ENCODE results near the gene ZSCAN5B.
"Not testable (repeated sequence)": the region's sequence is repeated elsewhere in the genome, so short reads cannot be mapped to it uniquely, and the experiment has no call there.

ZSCAN5B gene

DNA sequence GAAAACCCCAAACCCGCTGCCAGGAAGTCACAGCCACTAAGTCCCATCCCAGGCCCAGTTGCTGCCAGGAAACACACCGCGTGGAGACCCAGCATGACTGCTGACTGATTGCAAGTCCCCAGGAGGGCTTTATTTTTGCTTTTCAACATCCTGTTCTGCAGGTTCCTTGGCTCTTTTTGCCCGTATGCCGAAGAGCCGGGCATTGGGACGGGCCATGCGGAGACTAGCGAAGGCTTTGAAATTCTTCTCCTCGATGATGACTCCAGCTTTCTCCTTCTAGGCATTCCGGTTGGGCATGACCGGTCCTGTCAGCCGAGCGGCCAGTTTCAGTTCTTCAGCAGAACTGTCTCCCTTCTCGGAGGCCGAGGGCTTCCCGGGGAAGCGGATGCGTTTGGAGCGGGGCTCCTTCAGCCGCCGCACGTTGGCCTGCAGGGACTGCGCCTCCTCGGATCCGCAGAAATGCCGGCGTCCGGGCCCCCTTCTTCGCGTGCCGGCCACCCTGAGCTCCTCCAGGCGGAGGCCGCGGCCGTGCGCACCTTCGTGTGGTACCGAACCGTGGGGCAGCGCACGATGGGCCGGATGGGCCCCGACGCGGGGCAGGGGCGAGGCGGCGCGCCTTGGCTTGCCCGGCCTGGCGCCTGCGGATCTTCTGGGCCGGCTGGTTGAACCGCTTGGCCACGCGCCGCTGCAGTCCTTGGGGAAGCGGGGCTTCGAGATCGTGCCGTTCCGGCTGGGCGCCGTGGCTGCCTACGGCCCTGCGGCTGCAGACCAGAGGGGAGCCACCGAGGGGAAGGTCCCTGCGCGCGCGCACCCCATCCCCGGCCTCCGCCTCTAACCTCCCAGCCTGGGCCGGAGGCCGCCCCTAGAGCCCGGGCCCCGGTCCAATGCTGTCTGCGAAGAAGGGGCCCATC is 19.7 kb upstream of the ZSCAN5B start:
- TF ChIP-seq, protein P1, sequence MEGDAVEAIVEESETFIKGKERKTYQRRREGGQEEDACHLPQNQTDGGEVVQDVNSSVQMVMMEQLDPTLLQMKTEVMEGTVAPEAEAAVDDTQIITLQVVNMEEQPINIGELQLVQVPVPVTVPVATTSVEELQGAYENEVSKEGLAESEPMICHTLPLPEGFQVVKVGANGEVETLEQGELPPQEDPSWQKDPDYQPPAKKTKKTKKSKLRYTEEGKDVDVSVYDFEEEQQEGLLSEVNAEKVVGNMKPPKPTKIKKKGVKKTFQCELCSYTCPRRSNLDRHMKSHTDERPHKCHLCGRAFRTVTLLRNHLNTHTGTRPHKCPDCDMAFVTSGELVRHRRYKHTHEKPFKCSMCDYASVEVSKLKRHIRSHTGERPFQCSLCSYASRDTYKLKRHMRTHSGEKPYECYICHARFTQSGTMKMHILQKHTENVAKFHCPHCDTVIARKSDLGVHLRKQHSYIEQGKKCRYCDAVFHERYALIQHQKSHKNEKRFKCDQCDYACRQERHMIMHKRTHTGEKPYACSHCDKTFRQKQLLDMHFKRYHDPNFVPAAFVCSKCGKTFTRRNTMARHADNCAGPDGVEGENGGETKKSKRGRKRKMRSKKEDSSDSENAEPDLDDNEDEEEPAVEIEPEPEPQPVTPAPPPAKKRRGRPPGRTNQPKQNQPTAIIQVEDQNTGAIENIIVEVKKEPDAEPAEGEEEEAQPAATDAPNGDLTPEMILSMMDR (conservative IDR thresholded peaks at IDR 0.05; ENCODE audit: low read length), result no peak
- H3K4me3 ChIP-seq (ENCODE audit: low read length), result peak overlapping the region; percentile 36
- DNase-seq (ENCODE audit: low read depth), result peak; percentile 33

DNA sequence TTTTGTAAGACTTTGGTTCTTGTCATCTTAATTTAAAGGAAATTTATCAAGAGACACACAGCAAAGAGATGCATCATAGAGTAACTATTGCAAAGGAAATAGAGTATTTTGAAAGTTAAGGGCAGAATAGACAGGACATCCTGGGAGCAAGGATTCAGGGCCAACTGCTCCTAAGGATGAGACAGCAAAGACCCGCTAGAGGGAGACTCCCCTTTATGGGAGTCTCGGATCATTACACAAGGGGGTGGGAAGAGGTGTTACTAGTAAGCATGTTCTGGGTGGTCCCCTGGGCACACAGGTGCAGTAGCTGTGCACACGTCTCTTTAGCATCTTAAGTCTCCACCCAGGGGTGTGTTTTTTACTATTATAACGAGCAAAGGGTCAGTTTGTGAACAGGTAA is 14.1 kb upstream of the ZSCAN5B start:
- TF ChIP-seq, protein P1 (conservative IDR thresholded peaks at IDR 0.05; ENCODE audit: low read length), result no peak
- H3K4me3 ChIP-seq (ENCODE audit: low read length), result no peak overlapping the region
- no peak for DNase-seq (ENCODE audit: low read depth)

DNA sequence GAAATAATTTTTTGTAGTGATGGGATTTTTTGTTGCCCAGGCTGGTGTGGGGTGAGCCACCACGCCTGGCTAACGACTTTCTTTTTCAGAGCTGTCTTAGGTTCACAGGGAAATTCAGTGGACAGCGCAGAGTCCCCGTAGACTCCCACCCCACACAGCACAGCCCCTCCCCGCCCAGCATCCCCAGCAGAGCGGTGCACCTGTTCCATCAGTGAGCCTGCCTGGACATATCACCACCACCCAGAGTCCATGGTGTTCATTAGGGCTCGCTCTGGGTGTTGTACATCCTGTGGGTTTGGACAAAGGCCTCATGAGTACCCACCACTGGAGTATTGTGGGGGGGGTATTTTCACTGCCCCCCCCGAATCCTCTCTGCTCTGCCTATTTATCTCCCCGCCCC is 12.5 kb upstream of the ZSCAN5B start:
- DNase-seq (ENCODE audit: low read depth); H3K4me3 ChIP-seq (ENCODE audit: low read length): not testable (repeated sequence)

DNA sequence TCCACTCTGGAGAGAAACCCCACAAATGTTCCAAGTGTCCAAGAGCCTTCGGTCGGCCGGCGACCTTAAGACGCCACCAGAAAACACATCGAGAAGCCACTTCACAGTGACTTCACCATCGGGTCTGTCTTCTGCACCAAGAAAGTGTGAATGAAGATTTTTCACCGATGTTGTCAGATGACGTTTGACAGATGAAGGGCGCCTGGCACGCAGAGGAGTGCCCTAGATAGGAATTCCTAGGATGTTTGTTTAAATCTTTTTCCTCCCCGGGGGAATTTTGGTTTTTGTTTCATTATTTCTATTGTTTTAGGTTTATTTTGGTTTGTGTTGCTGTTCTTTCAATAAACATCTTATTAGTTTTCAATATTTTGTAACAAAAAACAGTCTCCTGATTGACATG is 11.5 kb upstream of the ZSCAN5B start:
- no peak overlapping the region for H3K4me3 ChIP-seq (ENCODE audit: low read length)

DNA sequence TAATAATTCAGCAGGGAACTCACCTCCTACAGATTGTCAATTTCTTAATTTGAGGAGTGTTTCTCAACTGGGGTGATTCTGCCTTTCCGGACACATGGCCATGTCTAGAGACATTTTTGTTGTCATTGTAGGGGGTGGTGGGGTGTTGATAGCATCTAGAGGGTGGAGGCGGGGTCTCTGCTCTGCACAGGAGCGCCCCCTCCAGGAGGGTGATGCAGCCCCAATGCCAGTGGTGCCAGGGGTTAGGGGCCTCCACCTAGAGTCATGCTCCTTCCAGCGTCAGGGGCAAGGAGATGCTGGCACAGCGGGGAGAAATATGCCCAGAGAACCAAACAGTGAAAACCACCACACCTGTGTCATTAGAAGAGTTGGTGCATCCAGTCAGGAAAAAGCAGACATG is 10.0 kb upstream of the ZSCAN5B start:
- DNase-seq (ENCODE audit: low read depth); H3K4me3 ChIP-seq (ENCODE audit: low read length): not testable (repeated sequence)

More for the DNA sequence above, 11.5 kb upstream of the ZSCAN5B start:
- no peak for DNase-seq (ENCODE audit: low read depth)
- TF ChIP-seq, protein P1 (conservative IDR thresholded peaks at IDR 0.05; ENCODE audit: low read length), result no peak

DNA sequence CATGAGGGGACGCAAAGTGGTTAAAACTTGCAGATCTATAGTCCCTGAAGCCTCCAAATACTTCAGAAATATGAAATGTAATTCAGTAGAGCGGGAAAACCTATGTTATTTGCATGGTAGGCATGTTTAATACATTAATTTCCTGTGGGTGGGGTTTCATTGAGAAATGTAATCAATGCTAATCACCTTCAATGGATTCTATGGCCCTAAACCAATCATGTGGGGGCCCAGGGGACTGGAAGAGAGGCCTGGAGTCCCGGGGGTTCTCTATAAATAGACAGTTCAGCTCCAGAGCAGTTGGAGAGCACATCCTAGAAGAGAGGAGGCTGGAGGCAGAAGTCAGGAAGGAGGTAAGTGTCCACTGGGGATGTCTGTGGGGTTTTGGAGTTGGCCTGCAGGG is 4.4 kb upstream of the ZSCAN5B start, which contains the start of gene ZSCAN5C:
TSS of gene ZSCAN5C (plus strand) at position 301 of the 400 bp plus-strand sequence. CDS start 3,641 bp downstream, outside the sequence.
- H3K4me3 ChIP-seq (ENCODE audit: low read length), result no peak within 1 kb of the TSS
- TF ChIP-seq, protein P1 (conservative IDR thresholded peaks at IDR 0.05; ENCODE audit: low read length), result no peak
- no peak for DNase-seq (ENCODE audit: low read depth)

DNA sequence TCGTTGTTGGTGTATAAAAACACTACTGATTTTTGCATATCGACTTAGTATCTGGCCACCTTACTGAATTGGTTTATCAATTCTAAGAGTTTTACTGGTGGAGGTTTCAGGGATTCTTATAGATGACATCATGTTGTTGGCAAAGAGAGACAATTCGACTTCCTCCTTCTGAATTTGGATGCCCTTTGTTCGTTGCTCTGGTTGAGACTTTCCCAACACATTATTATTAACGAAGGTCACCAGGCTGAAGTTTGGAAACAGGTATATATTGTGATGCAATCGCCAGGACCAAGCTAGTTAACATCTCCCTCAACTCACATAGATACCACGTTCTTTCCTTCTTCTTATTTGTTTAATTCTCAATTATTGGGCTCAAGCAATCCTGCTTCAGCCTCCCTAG is 2.1 kb upstream of the ZSCAN5B start:
- no peak for DNase-seq (ENCODE audit: low read depth)
- no peak overlapping the region for H3K4me3 ChIP-seq (ENCODE audit: low read length)
- TF ChIP-seq, protein P1 (conservative IDR thresholded peaks at IDR 0.05; ENCODE audit: low read length), result no peak

DNA sequence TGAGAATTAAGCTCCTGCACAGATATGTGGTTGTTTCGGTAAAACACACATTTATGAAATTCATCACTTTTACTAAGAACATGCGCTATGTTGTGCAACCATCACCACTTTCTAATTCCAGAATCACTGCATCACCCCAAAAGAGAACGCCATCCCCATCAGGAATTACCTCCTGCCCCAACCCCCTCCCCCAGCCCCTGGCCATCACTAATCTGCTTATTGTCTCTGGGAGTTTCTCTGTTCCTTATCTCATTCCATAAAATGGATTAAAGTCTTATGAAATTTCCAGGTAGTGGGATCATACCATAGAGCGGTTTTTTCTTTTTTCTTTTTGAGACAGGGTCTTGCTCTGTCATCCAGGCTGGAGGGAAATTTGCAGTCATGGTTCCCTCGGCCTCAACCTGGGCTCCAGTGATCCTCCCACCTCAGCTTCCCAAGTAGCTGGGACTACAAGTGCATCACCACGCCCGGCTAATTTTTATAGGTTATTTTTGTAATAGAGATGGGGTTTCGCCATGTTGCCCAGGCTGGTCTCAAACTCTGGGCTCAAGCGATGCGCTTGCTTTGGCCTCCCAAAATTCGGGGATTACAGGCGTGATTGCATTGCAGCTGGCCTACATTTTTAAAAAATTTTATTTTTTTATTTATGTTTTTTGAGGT is 3.5 kb downstream of the ZSCAN5B start:
- no peak overlapping the region for H3K4me3 ChIP-seq (ENCODE audit: low read length)
- DNase-seq (ENCODE audit: low read depth), result no peak
- TF ChIP-seq, protein P1 (conservative IDR thresholded peaks at IDR 0.05; ENCODE audit: low read length), result no peak

Measured in AG10803 (cell line).